Measurements from ENCODE around the gene CHRM4. TPM values are rescaled to one million over a fixed set of nuclear protein-coding genes. Genes with fewer than 3 reads are reported as not detected.

CHRM4 gene
- total and polyA plus RNA-seq, 2 of the 13 experiments (the other 11 are each of a cell fraction or from before 2014, with no cell fraction given) = 0.13 to 0.21 TPM

GRCh38 chr11:46379482-46380293 is 11.9 kb downstream of the CHRM4 start (continued):
- TF ChIP-seq, protein P1, sequence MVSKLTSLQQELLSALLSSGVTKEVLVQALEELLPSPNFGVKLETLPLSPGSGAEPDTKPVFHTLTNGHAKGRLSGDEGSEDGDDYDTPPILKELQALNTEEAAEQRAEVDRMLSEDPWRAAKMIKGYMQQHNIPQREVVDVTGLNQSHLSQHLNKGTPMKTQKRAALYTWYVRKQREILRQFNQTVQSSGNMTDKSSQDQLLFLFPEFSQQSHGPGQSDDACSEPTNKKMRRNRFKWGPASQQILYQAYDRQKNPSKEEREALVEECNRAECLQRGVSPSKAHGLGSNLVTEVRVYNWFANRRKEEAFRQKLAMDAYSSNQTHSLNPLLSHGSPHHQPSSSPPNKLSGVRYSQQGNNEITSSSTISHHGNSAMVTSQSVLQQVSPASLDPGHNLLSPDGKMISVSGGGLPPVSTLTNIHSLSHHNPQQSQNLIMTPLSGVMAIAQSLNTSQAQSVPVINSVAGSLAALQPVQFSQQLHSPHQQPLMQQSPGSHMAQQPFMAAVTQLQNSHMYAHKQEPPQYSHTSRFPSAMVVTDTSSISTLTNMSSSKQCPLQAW (CRISPR knock-in tag; IDR thresholded peaks at IDR 0.05) = peak; percentile 70
- TF ChIP-seq ZNF883 (CRISPR knock-in tag; IDR thresholded peaks at IDR 0.05; ENCODE audit: not compliant biosample characterization) = peak; percentile 41
- TF ChIP-seq HDAC1 (CRISPR knock-in tag; IDR thresholded peaks at IDR 0.05) = peak; percentile 32; the same call in 1 of the 2 replicates
- 0 out of 2 replicates have a peak, but pooled peaks have one; percentile 47 for TF ChIP-seq MEIS1 (CRISPR knock-in tag; IDR thresholded peaks at IDR 0.05; ENCODE audit: borderline replicate concordance)
- TF ChIP-seq, protein P2, sequence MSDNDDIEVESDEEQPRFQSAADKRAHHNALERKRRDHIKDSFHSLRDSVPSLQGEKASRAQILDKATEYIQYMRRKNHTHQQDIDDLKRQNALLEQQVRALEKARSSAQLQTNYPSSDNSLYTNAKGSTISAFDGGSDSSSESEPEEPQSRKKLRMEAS (IDR thresholded peaks at IDR 0.05) = 0 out of 2 replicates have a peak, but pooled peaks have one; percentile 55
- TF ChIP-seq ZNF263 (CRISPR knock-in tag; IDR thresholded peaks at IDR 0.05) = peak; percentile 93
- peak; percentile 76 for TF ChIP-seq SP5 (CRISPR knock-in tag; IDR thresholded peaks at IDR 0.05; ENCODE audit: borderline replicate concordance, low read depth)
- TF ChIP-seq, protein P3, sequence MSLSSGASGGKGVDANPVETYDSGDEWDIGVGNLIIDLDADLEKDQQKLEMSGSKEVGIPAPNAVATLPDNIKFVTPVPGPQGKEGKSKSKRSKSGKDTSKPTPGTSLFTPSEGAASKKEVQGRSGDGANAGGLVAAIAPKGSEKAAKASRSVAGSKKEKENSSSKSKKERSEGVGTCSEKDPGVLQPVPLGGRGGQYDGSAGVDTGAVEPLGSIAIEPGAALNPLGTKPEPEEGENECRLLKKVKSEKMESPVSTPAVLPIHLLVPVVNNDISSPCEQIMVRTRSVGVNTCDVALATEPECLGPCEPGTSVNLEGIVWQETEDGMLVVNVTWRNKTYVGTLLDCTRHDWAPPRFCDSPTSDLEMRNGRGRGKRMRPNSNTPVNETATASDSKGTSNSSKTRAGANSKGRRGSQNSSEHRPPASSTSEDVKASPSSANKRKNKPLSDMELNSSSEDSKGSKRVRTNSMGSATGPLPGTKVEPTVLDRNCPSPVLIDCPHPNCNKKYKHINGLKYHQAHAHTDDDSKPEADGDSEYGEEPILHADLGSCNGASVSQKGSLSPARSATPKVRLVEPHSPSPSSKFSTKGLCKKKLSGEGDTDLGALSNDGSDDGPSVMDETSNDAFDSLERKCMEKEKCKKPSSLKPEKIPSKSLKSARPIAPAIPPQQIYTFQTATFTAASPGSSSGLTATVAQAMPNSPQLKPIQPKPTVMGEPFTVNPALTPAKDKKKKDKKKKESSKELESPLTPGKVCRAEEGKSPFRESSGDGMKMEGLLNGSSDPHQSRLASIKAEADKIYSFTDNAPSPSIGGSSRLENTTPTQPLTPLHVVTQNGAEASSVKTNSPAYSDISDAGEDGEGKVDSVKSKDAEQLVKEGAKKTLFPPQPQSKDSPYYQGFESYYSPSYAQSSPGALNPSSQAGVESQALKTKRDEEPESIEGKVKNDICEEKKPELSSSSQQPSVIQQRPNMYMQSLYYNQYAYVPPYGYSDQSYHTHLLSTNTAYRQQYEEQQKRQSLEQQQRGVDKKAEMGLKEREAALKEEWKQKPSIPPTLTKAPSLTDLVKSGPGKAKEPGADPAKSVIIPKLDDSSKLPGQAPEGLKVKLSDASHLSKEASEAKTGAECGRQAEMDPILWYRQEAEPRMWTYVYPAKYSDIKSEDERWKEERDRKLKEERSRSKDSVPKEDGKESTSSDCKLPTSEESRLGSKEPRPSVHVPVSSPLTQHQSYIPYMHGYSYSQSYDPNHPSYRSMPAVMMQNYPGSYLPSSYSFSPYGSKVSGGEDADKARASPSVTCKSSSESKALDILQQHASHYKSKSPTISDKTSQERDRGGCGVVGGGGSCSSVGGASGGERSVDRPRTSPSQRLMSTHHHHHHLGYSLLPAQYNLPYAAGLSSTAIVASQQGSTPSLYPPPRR (CRISPR knock-in tag; IDR thresholded peaks at IDR 0.05; ENCODE audit: borderline replicate concordance) = peak; percentile 40; the same call in 1 of the 2 replicates
- peak; percentile 86 for TF ChIP-seq ZNF770 (CRISPR knock-in tag; IDR thresholded peaks at IDR 0.05)
- peak; percentile 46; the same call in 1 of the 2 replicates for TF ChIP-seq TBX2 (CRISPR knock-in tag; IDR thresholded peaks at IDR 0.05; ENCODE audit: borderline replicate concordance)
- 0 out of 2 replicates have a peak, but pooled peaks have one; percentile 22 for TF ChIP-seq ZSCAN9 (CRISPR knock-in tag; IDR thresholded peaks at IDR 0.05; ENCODE audit: borderline replicate concordance)
- TF ChIP-seq ARID4A (CRISPR knock-in tag; IDR thresholded peaks at IDR 0.05; ENCODE audit: borderline replicate concordance) = peak; percentile 45; the same call in 1 of the 2 replicates
